WTC11 (cell line): ENCODE data around the gene PITX1. TPM values are rescaled to one million over a fixed set of nuclear protein-coding genes. Genes with fewer than 3 reads are reported as not detected.

Experiments
- ATAC-seq: fragments of 200-7000 bp; cut with Tn5 transposase; 2 replicates; pipeline ENCODE4 v1.10.0; 2021; ENCODE audit warnings: mild to moderate bottlenecking, moderate library complexity
- CTCF ChIA-PET: fragments of 300-600 bp; sonication (Branson Sonifier 250); formaldehyde crosslinking; loops from one replicate; lab custom pipeline; 2021; ENCODE audit warnings: antibody characterized with exemption; lab: Charles Lee
- POLR2A ChIA-PET: fragments of 350-600 bp; sonication (Branson Sonifier 250); formaldehyde crosslinking; loops from one replicate; lab custom pipeline; 2021; ENCODE audit warnings: antibody characterized with exemption; lab: Charles Lee
- DNase-seq: peaks from one replicate; pipeline ENCODE4 v3.0.0; 2021; ENCODE audit warnings: low spot score
- H3K27ac Mint-ChIP-seq: 2 replicates; pipeline ENCODE4 v1.8.0; 2021; ENCODE audit warnings: mixed read lengths
- H3K27me3 Mint-ChIP-seq: 2 replicates; pipeline ENCODE4 v1.8.0; 2021; ENCODE audit warnings: low read depth, mild to moderate bottlenecking, moderate library complexity, mixed read lengths
- H3K36me3 Mint-ChIP-seq: 2 replicates; pipeline ENCODE4 v1.8.0; 2021; ENCODE audit warnings: mixed read lengths
- H3K4me1 Mint-ChIP-seq: 2 replicates; pipeline ENCODE4 v1.8.0; 2022; ENCODE audit warnings: mixed read lengths
- H3K4me3 Mint-ChIP-seq: 2 replicates; pipeline ENCODE4 v1.8.0; 2021; ENCODE audit warnings: mild to moderate bottlenecking, moderate library complexity, mixed read lengths
- H3K9me3 Mint-ChIP-seq: 2 replicates; pipeline ENCODE4 v1.8.0; 2021; ENCODE audit warnings: mixed read lengths
- CREM ChIP-seq: sonication (generic); formaldehyde crosslinking; IDR thresholded peaks from 2 replicates; pipeline ENCODE4 v1.8.1; 2022; ENCODE audit warnings: mild to moderate bottlenecking, missing genetic modification reagents, moderate library complexity
- E2F1 ChIP-seq: sonication (generic); formaldehyde crosslinking; IDR thresholded peaks from 2 replicates; pipeline ENCODE4 v1.8.0; 2022; ENCODE audit warnings: mild to moderate bottlenecking, missing genetic modification reagents
- GRHL2 ChIP-seq: fragments of 250-450 bp; sonication (Bioruptor Pico); IDR thresholded peaks from 2 replicates; pipeline ENCODE4 v1.8.0; 2022; ENCODE audit warnings: mild to moderate bottlenecking, moderate library complexity; ENCODE audit not compliant: insufficient replicate concordance, severe bottlenecking
- HMGA2 ChIP-seq: fragments of 250-450 bp; sonication (Bioruptor Pico); IDR thresholded peaks from 2 replicates; pipeline ENCODE4 v1.4.0; 2021; ENCODE audit warnings: mild to moderate bottlenecking, moderate library complexity
- JAZF1 ChIP-seq: fragments of 250-450 bp; sonication (Bioruptor Pico); IDR thresholded peaks from 2 replicates; pipeline ENCODE4 v1.9.0; 2021; ENCODE audit warnings: moderate library complexity, mild to moderate bottlenecking, inconsistent platforms
- MAX ChIP-seq: sonication (generic); formaldehyde crosslinking; IDR thresholded peaks from 2 replicates; pipeline ENCODE4 v1.8.0; 2022; ENCODE audit warnings: mild to moderate bottlenecking, missing genetic modification reagents
- RORB ChIP-seq: fragments of 250-450 bp; sonication (Bioruptor Pico); IDR thresholded peaks from 2 replicates; pipeline ENCODE4 v1.9.0; 2021; ENCODE audit warnings: mild to moderate bottlenecking
- ZNF138 ChIP-seq: sonication (generic); formaldehyde crosslinking; conservative IDR thresholded peaks from 2 replicates; pipeline ENCODE4 v1.8.1; 2022; ENCODE audit warnings: mild to moderate bottlenecking, moderate library complexity, missing genetic modification reagents
- ZNF425 ChIP-seq: fragments of 250-450 bp; sonication (Bioruptor Pico); conservative IDR thresholded peaks from 2 replicates; pipeline ENCODE4 v1.9.0; 2021; ENCODE audit warnings: mild to moderate bottlenecking
- ZNF532 ChIP-seq: fragments of 250-450 bp; sonication (Bioruptor Pico); IDR thresholded peaks from 2 replicates; pipeline ENCODE4 v1.9.0; 2021; ENCODE audit warnings: mild to moderate bottlenecking, borderline replicate concordance
- total RNA-seq: library from RNA; stranded (reverse); gene quantifications from 3 replicates; pipeline ENCODE4 v1.2.3, GENCODE V29; 2021
- TF ChIP-seq, protein P1 (sequence below): sonication (generic); formaldehyde crosslinking; conservative IDR thresholded peaks from 2 replicates; pipeline ENCODE4 v1.8.1; 2022; ENCODE audit warnings: mild to moderate bottlenecking, missing genetic modification reagents
- TF ChIP-seq, protein P2 (sequence below): sonication (generic); formaldehyde crosslinking; IDR thresholded peaks from 2 replicates; pipeline ENCODE4 v1.8.1; 2023; ENCODE audit warnings: mild to moderate bottlenecking, missing genetic modification reagents
- TF ChIP-seq, protein P3 (sequence below): fragments of 250-450 bp; sonication (Bioruptor Pico); IDR thresholded peaks from 2 replicates; pipeline ENCODE4 v1.9.0; 2021; ENCODE audit warnings: moderate library complexity, mild to moderate bottlenecking, inconsistent platforms, borderline replicate concordance

The PITX1 gene
- total RNA-seq, 1 experiment from 2014 or later: 0.13 TPM

GRCh38 chr5:135012951-135013391 is 21.1 kb downstream of the PITX1 start:
- no peak overlapping the region for H3K4me3 Mint-ChIP-seq
- no peak for DNase-seq
- ATAC-seq: no peak
- ChIA-PET POLR2A (no interaction called here), CTCF (interaction anchor here (0.5 to 1.5 kb wide), 3 partner anchors 73 to 207 kb away, joined by 3 to 4 read pairs (median 4); partner anchors contain the start of gene PCBD2)
- H3K27me3 Mint-ChIP-seq: no peaks in the 10 kb centered on the region; the same call in 1 of the 2 replicates
- H3K36me3 Mint-ChIP-seq: no peaks in the 10 kb centered on the region
- TF ChIP-seq, protein P1, sequence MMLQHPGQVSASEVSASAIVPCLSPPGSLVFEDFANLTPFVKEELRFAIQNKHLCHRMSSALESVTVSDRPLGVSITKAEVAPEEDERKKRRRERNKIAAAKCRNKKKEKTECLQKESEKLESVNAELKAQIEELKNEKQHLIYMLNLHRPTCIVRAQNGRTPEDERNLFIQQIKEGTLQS (CRISPR knock-in tag): no peak
- TF ChIP-seq GRHL2 (CRISPR knock-in tag) (no peak), MAX (no peak), HMGA2 (CRISPR knock-in tag) (no peak), ZNF425 (CRISPR knock-in tag) (no peak), JAZF1 (CRISPR knock-in tag) (no peak), ZNF532 (CRISPR knock-in tag) (no peak), E2F1 (CRISPR knock-in tag) (no peak), RORB (no peak), ZNF138 (CRISPR knock-in tag) (no peak), CREM (no peak)
- TF ChIP-seq, protein P2, sequence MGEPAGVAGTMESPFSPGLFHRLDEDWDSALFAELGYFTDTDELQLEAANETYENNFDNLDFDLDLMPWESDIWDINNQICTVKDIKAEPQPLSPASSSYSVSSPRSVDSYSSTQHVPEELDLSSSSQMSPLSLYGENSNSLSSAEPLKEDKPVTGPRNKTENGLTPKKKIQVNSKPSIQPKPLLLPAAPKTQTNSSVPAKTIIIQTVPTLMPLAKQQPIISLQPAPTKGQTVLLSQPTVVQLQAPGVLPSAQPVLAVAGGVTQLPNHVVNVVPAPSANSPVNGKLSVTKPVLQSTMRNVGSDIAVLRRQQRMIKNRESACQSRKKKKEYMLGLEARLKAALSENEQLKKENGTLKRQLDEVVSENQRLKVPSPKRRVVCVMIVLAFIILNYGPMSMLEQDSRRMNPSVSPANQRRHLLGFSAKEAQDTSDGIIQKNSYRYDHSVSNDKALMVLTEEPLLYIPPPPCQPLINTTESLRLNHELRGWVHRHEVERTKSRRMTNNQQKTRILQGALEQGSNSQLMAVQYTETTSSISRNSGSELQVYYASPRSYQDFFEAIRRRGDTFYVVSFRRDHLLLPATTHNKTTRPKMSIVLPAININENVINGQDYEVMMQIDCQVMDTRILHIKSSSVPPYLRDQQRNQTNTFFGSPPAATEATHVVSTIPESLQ (CRISPR knock-in tag): no peak
- TF ChIP-seq, protein P3, sequence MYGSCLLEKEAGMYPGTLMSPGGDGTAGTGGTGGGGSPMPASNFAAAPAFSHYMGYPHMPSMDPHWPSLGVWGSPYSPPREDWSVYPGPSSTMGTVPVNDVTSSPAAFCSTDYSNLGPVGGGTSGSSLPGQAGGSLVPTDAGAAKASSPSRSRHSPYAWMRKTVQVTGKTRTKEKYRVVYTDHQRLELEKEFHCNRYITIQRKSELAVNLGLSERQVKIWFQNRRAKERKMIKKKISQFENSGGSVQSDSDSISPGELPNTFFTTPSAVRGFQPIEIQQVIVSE (CRISPR knock-in tag): no peak
- no peak overlapping the region for H3K27ac Mint-ChIP-seq
- peaks cover 5% of the 10 kb centered on the region for H3K4me1 Mint-ChIP-seq
- H3K9me3 Mint-ChIP-seq: peaks cover 3% of the 10 kb centered on the region; the same call in 1 of the 2 replicates
